ENCODE measurements around the gene LYAR. TPM values are rescaled to one million over a fixed set of nuclear protein-coding genes. Genes with fewer than 3 reads are reported as not detected.

The LYAR gene
- total and polyA plus RNA-seq, 2 of the 13 experiments (the other 11 are each of a cell fraction or from before 2014, with no cell fraction given), result 7.8 to 94.2 TPM

DNA sequence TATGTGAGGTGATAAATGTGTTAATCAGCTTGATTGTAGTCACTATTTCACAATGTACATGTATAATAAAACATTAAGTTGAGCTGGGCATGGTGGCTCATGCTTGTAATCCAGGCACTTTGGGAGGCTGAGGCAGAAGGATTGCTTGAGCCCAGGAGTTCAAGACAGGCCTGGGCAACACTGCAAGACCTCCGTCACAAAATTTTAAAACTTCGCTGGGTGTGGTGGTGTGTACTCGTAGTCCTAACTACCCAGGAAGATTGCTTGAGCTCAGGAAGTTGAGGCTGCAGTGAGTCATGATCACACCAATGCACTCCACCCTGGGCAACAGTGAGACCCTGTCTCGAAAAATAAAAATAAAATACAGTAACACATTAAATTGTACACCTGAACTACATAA lies 20.1 kb downstream of the LYAR start:
- POLR2A ChIA-PET, result no interaction called here
- Histone ChIP-seq H3K9me3 (ENCODE audit: low read length) (no peaks in the 10 kb centered on the region), H3K4me2 (ENCODE audit: low read depth, low read length) (no peak overlapping the region), H3K4me1 (ENCODE audit: insufficient read depth, low read length) (no peaks in the 10 kb centered on the region), H2AFZ (ENCODE audit: low read length) (no peak overlapping the region), H3K27me3 (ENCODE audit: control insufficient read depth in 1 of 2, insufficient read depth in 2 of 2, low read length in 2 of 2) (no peaks in the 10 kb centered on the region), H3K9ac (ENCODE audit: insufficient read depth, low read depth, low read length) (no peak overlapping the region), H3K4me3 (replicated peaks in 1 of 3; ENCODE audit: insufficient read depth in 1 of 3, low read depth in 2 of 3, low read length in 3 of 3) (no peak overlapping the region), H3K36me3 (replicated peaks in 1 of 2; ENCODE audit: control insufficient read depth in 1 of 2, insufficient read depth in 2 of 2, low read length in 2 of 2) (peaks cover 29 to 58% of the 10 kb centered on the region in 2 experiments; a peak in 4 of 5 replicates), H3K79me2 (ENCODE audit: insufficient read depth, low read length) (no peaks in the 10 kb centered on the region), H3K27ac (ENCODE audit: extremely low read length, insufficient read depth, low read length) (no peak overlapping the region), H4K20me1 (ENCODE audit: insufficient read depth, low read length) (no peaks in the 10 kb centered on the region)
- DNase-seq (ENCODE audit: low spot score) (no peak), FAIRE-seq (no peak), ATAC-seq (no peak)
- intact Hi-C loops (cut with micrococcal nuclease; ENCODE audit: unreplicated experiment) (no loop called here), in situ Hi-C loops (cut with HindIII; ENCODE audit: extremely low pct_ligation_motif_present, low pct_unique_long_range_greater_than_20kb) (no loop called here)
- CTCF ChIA-PET (ENCODE audit: low intra/inter-chr PET ratio, low total read pairs), result no interaction called here
- 97% methylated on average over 4 of the region's 4 CpGs for WGBS (ENCODE audit: low lambda C conversion rate)
- BruUV-seq (replicated peaks), result no TSS peak
- TF ChIP-seq, protein P1, sequence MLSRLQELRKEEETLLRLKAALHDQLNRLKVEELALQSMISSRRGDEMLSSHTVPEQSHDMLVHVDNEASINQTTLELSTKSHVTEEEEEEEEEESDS (CRISPR knock-in tag; IDR thresholded peaks at IDR 0.05; ENCODE audit: borderline replicate concordance), result no peak
- TF ChIP-seq RNF2 (conservative IDR thresholded peaks at IDR 0.05; ENCODE audit: low read depth), result no peak
- no peak for TF ChIP-seq MBD4 (IDR thresholded peaks at IDR 0.05; ENCODE audit: borderline replicate concordance, low read length)
- no peak for TF ChIP-seq CC2D1A (CRISPR knock-in tag; IDR thresholded peaks at IDR 0.05)
- TF ChIP-seq, protein P2, sequence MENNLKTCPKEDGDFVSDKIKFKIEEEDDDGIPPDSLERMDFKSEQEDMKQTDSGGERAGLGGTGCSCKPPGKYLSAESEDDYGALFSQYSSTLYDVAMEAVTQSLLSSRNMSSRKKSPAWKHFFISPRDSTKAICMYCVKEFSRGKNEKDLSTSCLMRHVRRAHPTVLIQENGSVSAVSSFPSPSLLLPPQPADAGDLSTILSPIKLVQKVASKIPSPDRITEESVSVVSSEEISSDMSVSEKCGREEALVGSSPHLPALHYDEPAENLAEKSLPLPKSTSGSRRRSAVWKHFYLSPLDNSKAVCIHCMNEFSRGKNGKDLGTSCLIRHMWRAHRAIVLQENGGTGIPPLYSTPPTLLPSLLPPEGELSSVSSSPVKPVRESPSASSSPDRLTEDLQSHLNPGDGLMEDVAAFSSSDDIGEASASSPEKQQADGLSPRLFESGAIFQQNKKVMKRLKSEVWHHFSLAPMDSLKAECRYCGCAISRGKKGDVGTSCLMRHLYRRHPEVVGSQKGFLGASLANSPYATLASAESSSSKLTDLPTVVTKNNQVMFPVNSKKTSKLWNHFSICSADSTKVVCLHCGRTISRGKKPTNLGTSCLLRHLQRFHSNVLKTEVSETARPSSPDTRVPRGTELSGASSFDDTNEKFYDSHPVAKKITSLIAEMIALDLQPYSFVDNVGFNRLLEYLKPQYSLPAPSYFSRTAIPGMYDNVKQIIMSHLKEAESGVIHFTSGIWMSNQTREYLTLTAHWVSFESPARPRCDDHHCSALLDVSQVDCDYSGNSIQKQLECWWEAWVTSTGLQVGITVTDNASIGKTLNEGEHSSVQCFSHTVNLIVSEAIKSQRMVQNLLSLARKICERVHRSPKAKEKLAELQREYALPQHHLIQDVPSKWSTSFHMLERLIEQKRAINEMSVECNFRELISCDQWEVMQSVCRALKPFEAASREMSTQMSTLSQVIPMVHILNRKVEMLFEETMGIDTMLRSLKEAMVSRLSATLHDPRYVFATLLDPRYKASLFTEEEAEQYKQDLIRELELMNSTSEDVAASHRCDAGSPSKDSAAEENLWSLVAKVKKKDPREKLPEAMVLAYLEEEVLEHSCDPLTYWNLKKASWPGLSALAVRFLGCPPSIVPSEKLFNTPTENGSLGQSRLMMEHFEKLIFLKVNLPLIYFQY (CRISPR knock-in tag; IDR thresholded peaks at IDR 0.05; ENCODE audit: borderline replicate concordance), result no peak
- TF ChIP-seq, protein P3, sequence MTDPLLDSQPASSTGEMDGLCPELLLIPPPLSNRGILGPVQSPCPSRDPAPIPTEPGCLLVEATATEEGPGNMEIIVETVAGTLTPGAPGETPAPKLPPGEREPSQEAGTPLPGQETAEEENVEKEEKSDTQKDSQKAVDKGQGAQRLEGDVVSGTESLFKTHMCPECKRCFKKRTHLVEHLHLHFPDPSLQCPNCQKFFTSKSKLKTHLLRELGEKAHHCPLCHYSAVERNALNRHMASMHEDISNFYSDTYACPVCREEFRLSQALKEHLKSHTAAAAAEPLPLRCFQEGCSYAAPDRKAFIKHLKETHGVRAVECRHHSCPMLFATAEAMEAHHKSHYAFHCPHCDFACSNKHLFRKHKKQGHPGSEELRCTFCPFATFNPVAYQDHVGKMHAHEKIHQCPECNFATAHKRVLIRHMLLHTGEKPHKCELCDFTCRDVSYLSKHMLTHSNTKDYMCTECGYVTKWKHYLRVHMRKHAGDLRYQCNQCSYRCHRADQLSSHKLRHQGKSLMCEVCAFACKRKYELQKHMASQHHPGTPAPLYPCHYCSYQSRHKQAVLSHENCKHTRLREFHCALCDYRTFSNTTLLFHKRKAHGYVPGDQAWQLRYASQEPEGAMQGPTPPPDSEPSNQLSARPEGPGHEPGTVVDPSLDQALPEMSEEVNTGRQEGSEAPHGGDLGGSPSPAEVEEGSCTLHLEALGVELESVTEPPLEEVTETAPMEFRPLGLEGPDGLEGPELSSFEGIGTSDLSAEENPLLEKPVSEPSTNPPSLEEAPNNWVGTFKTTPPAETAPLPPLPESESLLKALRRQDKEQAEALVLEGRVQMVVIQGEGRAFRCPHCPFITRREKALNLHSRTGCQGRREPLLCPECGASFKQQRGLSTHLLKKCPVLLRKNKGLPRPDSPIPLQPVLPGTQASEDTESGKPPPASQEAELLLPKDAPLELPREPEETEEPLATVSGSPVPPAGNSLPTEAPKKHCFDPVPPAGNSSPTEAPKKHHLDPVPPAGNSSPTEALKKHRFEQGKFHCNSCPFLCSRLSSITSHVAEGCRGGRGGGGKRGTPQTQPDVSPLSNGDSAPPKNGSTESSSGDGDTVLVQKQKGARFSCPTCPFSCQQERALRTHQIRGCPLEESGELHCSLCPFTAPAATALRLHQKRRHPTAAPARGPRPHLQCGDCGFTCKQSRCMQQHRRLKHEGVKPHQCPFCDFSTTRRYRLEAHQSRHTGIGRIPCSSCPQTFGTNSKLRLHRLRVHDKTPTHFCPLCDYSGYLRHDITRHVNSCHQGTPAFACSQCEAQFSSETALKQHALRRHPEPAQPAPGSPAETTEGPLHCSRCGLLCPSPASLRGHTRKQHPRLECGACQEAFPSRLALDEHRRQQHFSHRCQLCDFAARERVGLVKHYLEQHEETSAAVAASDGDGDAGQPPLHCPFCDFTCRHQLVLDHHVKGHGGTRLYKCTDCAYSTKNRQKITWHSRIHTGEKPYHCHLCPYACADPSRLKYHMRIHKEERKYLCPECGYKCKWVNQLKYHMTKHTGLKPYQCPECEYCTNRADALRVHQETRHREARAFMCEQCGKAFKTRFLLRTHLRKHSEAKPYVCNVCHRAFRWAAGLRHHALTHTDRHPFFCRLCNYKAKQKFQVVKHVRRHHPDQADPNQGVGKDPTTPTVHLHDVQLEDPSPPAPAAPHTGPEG (CRISPR knock-in tag; IDR thresholded peaks at IDR 0.05), result no peak
- TF ChIP-seq U2AF2 (IDR thresholded peaks at IDR 0.05; ENCODE audit: low read depth, low read length), result no peak
- TF ChIP-seq, protein P4, sequence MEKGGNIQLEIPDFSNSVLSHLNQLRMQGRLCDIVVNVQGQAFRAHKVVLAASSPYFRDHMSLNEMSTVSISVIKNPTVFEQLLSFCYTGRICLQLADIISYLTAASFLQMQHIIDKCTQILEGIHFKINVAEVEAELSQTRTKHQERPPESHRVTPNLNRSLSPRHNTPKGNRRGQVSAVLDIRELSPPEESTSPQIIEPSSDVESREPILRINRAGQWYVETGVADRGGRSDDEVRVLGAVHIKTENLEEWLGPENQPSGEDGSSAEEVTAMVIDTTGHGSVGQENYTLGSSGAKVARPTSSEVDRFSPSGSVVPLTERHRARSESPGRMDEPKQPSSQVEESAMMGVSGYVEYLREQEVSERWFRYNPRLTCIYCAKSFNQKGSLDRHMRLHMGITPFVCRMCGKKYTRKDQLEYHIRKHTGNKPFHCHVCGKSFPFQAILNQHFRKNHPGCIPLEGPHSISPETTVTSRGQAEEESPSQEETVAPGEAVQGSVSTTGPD (CRISPR knock-in tag; IDR thresholded peaks at IDR 0.05), result no peak
- TF ChIP-seq, protein P5, sequence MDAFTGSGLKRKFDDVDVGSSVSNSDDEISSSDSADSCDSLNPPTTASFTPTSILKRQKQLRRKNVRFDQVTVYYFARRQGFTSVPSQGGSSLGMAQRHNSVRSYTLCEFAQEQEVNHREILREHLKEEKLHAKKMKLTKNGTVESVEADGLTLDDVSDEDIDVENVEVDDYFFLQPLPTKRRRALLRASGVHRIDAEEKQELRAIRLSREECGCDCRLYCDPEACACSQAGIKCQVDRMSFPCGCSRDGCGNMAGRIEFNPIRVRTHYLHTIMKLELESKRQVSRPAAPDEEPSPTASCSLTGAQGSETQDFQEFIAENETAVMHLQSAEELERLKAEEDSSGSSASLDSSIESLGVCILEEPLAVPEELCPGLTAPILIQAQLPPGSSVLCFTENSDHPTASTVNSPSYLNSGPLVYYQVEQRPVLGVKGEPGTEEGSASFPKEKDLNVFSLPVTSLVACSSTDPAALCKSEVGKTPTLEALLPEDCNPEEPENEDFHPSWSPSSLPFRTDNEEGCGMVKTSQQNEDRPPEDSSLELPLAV (CRISPR knock-in tag; conservative IDR thresholded peaks at IDR 0.05; ENCODE audit: low read depth), result no peak
- no peak for TF ChIP-seq KAT8 (CRISPR knock-in tag; IDR thresholded peaks at IDR 0.05)

Data from HepG2 (cell line).